ENCODE data around the gene CSNK1E.
A peak's percentile ranks its signal among the peaks of the same experiment; 100 is the strongest.

CSNK1E gene

DNA sequence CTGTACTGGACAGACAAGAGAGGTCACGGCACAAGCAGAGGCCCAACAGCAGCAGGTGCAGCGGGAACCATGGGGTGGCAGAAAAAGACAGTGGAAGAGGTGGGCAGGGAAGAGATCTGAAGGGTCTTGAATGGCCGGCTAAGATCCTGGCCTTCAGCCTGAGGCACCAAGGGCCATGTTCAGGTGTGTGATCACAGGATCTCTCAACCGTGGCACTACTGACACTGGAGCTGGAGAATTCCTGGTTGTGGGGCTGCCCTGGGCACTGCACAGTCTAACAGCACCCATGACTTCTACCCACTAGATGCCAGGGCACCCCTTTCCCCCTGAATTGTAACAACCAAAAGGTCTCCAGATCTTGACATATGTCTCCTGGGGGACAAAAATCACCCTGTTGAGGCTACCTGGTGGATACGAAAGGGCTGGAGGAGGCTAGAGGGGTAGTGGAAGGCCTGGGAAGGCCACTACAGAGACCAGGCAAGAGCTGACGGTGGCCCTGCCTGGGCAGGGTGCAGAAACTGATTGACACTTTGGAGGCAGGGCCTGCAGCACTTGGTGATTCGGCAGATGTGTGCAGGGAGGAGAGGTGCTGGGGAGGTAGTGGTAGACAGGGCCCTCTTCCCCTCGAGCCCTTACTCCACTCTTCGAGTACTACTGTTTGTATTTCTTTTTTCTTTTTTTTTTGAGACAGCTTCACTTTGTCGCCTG lies 8.3 kb downstream of the CSNK1E start:
- no peak for DNase-seq

GRCh38 chr22:38305471-38306448 lies 11.5 kb downstream of the CSNK1E start:
- no peak for DNase-seq

- peak in 2 of 56 donors; percentile 20 to 34 for DNase-seq
These were observed 12.7 kb downstream of the CSNK1E start for GRCh38 chr22:38304526-38304925.

DNA sequence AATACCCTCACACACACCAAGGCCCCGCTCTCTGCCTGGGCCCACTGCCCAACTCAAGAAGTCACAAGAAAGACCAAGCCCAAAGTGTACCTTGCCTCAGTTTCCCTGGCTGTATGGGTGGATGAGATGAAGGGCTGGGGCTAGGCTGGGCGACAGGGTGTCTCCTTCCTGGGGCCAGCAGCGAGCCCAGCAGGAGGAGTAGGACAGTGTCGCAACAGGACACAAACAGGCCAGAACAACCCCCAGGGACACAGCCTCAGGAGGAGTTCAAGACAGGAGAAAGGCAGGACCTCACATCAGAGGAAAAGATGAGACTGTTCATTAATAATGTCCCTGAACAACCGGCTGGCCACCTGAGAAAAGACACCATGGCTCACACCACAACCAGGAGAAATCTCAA lies 13.3 kb downstream of the CSNK1E start:
- DNase-seq = no peak

GRCh38 chr22:38302906-38303305 lies 14.3 kb downstream of the CSNK1E start:
- DNase-seq = no peak

DNA sequence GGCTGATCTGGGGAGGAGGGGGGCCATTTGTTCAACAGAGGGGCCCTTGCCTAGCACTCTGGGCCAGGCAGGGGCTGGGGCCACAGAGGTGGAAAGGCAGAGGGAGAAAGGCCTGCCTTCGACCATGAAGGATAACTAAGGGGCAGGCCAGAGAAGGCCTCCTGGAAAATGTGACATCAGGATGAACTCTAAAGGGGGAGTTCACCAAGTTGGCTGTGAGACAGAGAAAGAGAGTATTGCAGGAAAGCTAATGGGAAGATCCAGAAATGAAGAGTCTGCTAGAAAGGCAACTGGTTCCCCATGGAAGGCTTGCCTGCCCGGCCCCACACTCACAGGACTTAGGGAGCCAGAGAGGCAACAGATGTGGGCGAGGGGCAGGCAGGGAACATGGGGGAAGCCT lies 16.3 kb downstream of the CSNK1E start:
- DNase-seq = no peak

GRCh38 chr22:38300197-38300945 lies 16.9 kb downstream of the CSNK1E start:
- DNase-seq = no peak

DNA sequence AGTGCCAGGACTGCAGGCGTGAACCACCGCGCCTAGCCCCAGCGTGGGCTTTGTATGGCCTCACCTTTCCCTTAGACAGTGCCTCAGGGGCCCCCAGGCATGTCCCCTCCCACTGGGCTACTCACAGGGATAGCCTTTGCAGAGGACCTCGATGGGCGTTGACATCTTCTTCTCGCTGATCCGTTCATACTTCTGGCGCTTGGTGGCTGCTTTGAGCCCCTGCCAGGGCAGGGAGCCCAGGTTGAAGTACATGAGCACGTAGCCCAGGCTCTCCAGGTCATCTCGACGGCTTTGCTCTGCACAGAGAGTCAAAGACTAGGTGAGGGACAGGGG lies 17.5 kb downstream of the CSNK1E start:
- no peak for DNase-seq

GRCh38 chr22:38298312-38299005 lies 18.8 kb downstream of the CSNK1E start:
- DNase-seq = peak in 1 of 56 donors; percentile 21

DNA sequence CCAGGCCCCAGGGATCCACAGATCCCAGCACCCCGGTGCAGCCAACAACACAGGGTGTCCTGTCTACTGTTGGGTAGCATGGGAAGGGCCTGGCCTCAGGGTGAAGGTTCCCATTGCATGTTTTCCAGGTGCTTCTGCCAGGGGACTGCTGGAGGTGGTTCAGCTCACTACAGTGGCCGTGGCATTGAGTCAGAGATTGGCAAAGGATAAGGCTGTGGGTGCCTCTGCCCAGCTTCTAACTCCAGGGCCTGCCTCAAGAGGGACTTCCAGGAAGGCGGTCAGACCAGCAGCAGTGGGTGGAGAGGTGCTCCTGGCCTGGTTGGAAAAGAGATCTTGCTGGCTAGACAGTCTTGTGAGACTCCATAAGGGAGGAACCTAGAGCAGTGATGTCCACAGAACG lies 20.9 kb downstream of the CSNK1E start:
- no peak for DNase-seq

DNA sequence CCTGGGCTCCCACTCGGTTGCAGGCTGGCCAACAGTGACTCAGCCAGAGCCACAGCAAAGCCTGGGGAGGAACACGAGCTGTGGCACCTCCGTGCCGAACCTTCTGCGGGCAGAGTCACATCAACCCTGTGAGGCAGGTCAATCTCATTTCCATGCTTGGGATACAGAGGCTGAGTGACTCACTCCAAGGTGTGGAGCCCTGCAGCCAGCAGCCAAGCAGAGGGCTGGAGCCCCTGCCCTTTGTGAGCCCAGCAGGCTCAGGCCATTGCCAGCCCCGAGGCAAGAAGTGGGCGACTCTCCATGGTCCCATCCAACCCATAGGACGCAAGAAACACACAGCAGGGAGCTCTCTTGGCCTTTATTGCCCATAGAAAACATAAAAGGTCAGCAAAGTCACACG lies 21.4 kb downstream of the CSNK1E start:
- no peak for DNase-seq

DNA sequence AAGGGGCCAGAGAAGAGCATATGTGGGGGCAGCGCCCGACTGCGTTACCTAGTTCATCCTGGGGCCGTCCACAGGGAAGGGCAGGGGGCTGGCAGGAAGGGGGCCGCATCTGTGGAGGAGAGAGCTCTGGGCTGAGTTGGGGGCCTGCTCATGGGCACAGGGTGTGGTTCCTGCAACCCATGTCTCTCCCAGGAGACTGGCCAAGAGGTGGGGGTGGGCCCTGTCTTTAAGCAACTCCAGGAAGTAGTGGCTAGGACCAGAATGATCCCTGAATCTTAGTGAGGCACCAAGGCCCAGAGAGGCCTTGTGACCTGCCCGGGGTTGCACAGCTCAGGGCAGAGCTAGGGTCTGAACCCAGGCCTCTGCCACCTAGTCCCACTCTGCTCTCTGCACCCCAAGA lies 21.9 kb downstream of the CSNK1E start:
- DNase-seq = no peak

GRCh38 chr22:38294193-38294592 lies 23.0 kb downstream of the CSNK1E start:
- no peak for DNase-seq

DNA sequence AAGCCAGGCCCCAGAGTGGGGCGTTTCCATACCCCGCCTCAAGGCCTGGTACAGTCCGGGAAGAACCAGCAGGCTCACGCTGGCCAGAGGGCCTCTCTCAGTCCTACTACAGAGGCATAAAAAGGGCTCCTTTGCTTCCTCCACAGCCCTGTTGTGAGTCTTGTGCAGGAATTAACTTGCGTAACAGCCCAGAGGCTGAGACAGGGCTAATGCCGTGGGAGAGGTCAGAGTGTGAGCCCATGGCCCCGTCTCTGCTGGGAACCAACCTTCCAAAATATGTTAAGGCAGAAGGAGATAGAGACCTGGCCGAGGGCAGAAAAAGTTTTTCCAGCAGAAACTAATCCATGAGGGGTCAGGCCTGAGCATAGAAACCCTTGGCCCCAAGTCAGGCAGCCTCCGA lies 24.5 kb downstream of the CSNK1E start:
- DNase-seq = no peak

GRCh38 chr22:38291201-38291777 lies 25.9 kb downstream of the CSNK1E start:
- DNase-seq = peak in 1 of 56 donors; percentile 72

- no peak for DNase-seq
These were observed 26.9 kb downstream of the CSNK1E start for GRCh38 chr22:38290347-38290746.

DNA sequence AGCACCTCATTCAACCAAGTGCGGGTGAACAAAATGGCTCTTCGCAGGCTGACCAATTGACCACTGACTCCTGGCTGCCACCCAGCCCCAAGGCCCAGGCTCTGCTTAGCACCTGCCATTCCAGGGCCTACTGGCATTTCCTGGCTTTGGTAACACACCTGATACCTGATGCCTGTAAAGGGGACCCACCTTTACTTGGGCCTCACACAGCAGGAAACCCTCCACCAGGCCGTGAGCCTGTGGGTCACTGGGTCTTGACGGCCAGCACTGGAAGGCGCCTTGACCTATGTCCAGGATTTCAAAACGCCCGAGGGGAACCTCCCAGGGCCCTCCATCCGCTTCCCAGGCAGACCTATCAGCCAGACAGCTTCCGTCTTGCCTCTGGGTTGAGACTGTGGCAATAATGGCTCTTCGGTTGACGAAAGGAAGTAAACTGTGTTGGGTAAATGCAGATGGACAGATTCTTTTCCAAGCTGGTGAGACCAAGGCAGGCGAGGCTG lies 27.6 kb downstream of the CSNK1E start:
- no peak for DNase-seq

DNA sequence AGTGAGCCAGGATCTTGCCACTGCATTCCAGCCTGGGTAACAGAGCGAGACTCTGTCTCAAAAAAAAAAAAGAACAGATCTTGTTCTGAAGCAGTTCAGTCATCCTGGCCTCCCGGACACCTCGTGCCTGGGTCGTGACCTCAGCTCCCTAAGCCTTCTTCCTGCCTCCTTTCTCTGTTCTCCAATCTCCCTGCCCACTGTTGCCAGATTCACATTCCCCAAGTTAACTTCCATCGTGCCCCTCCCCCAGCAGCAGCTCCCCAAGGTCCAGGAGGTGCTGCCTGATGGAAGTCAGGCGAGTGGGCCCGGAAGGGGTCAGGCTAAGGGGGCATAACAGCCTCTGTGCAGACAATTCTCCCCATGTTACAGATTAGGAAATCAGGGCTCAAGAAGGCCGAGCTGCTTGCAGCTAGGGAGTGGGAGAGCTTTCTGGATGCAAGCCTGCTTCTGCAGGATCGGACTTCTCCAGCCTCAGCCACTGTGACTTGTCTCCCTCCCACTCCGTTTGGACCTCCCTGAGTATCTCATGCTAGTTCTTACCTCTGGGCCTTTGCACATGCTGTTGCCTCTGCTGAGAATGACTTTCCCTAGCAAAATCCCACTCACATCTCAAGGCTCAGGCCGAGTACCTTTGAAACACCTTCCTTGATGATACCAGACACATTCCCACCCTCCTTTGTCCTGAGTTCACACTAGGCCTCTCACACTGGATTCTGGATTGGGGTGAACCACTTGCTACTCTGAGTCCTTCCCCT lies 30.1 kb downstream of the CSNK1E start:
- DNase-seq = no peak

DNA sequence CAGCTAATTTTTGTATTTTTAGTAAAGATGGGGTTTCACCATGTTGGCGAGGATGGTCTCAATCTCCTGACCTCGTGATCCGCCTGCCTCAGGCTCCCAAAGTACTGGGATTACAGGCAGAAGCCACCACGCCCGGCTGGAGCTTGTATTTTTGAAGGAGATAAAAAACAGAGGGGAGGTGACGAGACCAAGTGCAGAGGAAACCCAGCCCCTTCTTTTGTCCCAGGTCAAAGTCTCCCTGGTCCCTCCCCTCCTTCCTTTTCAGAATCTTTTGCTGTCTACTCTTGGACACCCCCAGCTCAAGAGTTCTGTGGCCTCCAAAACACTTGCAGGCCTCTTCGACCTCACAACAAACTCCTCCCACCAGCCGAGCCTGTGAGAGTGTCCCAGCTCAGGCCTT lies 32.2 kb downstream of the CSNK1E start:
- no peak for DNase-seq

DNA sequence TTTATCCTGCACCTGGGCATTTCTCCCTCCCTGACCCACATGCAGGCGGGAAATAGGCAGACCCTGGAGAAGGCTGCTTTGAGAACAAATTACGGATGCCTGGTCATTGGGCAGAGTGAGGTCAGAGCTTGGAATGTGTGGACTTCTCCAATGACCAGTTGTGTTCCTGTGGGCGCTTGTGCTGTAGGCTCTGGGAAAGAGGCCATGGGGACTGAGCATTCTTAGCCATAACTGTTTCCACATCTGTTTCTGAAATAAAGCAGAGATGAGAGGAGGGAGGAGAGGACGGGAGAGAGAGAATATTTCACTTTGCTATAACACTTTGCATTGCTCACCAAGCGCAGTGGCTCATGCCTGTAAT lies 33.2 kb downstream of the CSNK1E start:
- DNase-seq = no peak

Measured in amygdala (tissue), 56 donors.